DOHH2 (cell line): ENCODE data around the gene BAZ1A.

Source experiments
- H3F3A ChIP-seq: fragments of 200-600 bp; sonication (generic), shearing (Covaris generic); 2 replicates; pipeline ENCODE4 v1.6.0; 2016; ENCODE audit warnings: antibody characterized with exemption, mild to moderate bottlenecking; ENCODE audit not compliant: control insufficient read depth, insufficient read depth
- H3K27ac ChIP-seq: fragments of 200-600 bp; sonication (generic); 2 replicates; pipeline ENCODE4 v1.5.1; 2014; ENCODE audit warnings: low read depth, mild to moderate bottlenecking, low read length, moderate library complexity
- H3K27me3 ChIP-seq: fragments of 200-600 bp; sonication (generic); 2 replicates; pipeline ENCODE4 v1.6.1; 2014; ENCODE audit warnings: mild to moderate bottlenecking, low read length, mixed read lengths; ENCODE audit not compliant: control insufficient read depth
- H3K36me3 ChIP-seq: fragments of 200-600 bp; sonication (generic); 2 replicates; pipeline ENCODE4 v1.6.1; 2014; ENCODE audit warnings: mild to moderate bottlenecking, low read length, moderate library complexity, mixed read lengths; ENCODE audit not compliant: control insufficient read depth
- H3K4me1 ChIP-seq: fragments of 200-600 bp; sonication (generic); 2 replicates; pipeline ENCODE4 v1.6.1; 2014; ENCODE audit warnings: mild to moderate bottlenecking, low read length, mixed read lengths; ENCODE audit not compliant: control insufficient read depth
- H3K4me2 ChIP-seq: fragments of 200-600 bp; sonication (generic); 2 replicates; pipeline ENCODE4 v1.6.0; 2014; ENCODE audit warnings: mild to moderate bottlenecking, low read length, moderate library complexity
- H3K4me3 ChIP-seq: fragments of 200-600 bp; sonication (generic); 2 replicates; pipeline ENCODE4 v1.5.1; 2014; ENCODE audit warnings: mild to moderate bottlenecking, low read length, mixed read lengths
- H3K79me2 ChIP-seq: fragments of 200-600 bp; sonication (generic); 2 replicates; pipeline ENCODE4 v1.6.1; 2014; ENCODE audit warnings: mild to moderate bottlenecking, low read length, mixed read lengths; ENCODE audit not compliant: control insufficient read depth
- H3K9me2 ChIP-seq: fragments of 200-600 bp; sonication (generic); replicated peaks from 2 replicates; pipeline ENCODE4 v1.6.1; 2014; ENCODE audit warnings: mild to moderate bottlenecking, low read length, mixed read lengths; ENCODE audit not compliant: control insufficient read depth
- H3K9me3 ChIP-seq: fragments of 200-600 bp; sonication (generic); 2 replicates; pipeline ENCODE4 v1.6.1; 2014; ENCODE audit warnings: antibody characterized with exemption, low read length, mixed read lengths; ENCODE audit not compliant: control insufficient read depth, insufficient read depth
- H4K20me1 ChIP-seq: fragments of 200-600 bp; sonication (generic); 2 replicates; pipeline ENCODE4 v1.6.0; 2014; ENCODE audit warnings: low read depth, mild to moderate bottlenecking, antibody characterized with exemption, low read length, moderate library complexity; ENCODE audit not compliant: control insufficient read depth, insufficient read depth
- EZH2phosphoT487 ChIP-seq: fragments of 200-600 bp; sonication (generic); IDR thresholded peaks from 2 replicates; pipeline ENCODE4 v1.6.1; 2017; ENCODE audit warnings: borderline replicate concordance, mild to moderate bottlenecking, antibody characterized with exemption, low read length, moderate library complexity, mixed read lengths
- TF ChIP-seq, protein P1 (sequence below): fragments of 200-600 bp; sonication (generic); IDR thresholded peaks from one replicate; pipeline ENCODE4 v1.5.1; 2014; ENCODE audit warnings: antibody characterized with exemption, mild to moderate bottlenecking, low read depth, low read length; ENCODE audit not compliant: poor library complexity, severe bottlenecking

Gene BAZ1A

GRCh38 chr14:34780646-34781045, 94.5 kb downstream of the BAZ1A start:
- no peaks in the 10 kb centered on the region for H3K9me2 ChIP-seq
- H3F3A ChIP-seq: peaks cover 14% of the 10 kb centered on the region
- H3K79me2 ChIP-seq: no peaks in the 10 kb centered on the region
- no peaks in the 10 kb centered on the region for H3K9me3 ChIP-seq
- no peak overlapping the region for H3K27ac ChIP-seq
- no peak overlapping the region for H3K4me3 ChIP-seq
- TF ChIP-seq, protein P1, sequence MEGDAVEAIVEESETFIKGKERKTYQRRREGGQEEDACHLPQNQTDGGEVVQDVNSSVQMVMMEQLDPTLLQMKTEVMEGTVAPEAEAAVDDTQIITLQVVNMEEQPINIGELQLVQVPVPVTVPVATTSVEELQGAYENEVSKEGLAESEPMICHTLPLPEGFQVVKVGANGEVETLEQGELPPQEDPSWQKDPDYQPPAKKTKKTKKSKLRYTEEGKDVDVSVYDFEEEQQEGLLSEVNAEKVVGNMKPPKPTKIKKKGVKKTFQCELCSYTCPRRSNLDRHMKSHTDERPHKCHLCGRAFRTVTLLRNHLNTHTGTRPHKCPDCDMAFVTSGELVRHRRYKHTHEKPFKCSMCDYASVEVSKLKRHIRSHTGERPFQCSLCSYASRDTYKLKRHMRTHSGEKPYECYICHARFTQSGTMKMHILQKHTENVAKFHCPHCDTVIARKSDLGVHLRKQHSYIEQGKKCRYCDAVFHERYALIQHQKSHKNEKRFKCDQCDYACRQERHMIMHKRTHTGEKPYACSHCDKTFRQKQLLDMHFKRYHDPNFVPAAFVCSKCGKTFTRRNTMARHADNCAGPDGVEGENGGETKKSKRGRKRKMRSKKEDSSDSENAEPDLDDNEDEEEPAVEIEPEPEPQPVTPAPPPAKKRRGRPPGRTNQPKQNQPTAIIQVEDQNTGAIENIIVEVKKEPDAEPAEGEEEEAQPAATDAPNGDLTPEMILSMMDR: no peak
- no peak for TF ChIP-seq EZH2phosphoT487
- peaks cover 93% of the 10 kb centered on the region for H3K36me3 ChIP-seq
- no peaks in the 10 kb centered on the region for H3K27me3 ChIP-seq
- no peaks in the 10 kb centered on the region; the same call in 1 of the 2 replicates for H4K20me1 ChIP-seq
- no peak overlapping the region for H3K4me2 ChIP-seq
- H3K4me1 ChIP-seq: peaks cover 17% of the 10 kb centered on the region

DNA sequence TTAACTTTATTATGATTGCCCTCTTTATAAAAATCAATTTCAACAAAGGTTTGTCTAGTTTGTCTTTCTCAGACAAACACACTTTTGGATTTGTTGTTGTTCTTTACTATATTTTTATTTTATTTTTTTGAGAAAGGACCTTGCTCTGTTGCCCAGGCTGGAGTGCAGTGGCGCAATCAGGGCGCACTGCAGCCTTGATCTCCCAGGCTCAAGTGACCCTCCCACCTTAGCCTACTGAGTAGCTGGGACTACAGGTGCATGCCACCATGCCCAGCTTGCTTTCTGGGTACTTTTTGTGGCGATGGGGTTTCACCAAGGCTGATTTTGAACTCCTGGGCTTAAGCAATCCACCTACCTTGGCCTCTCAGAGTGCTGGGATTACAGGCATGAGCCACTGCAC, 96.4 kb downstream of the BAZ1A start:
- Histone ChIP-seq H3K9me2 (no peaks in the 10 kb centered on the region), H3K4me2 (no peak overlapping the region), H3K4me1 (peaks cover 8% of the 10 kb centered on the region), H3K79me2 (0 out of 2 replicates have a peak, but pooled peaks cover 3% of the 10 kb centered on the region), H3K36me3 (peaks cover 92% of the 10 kb centered on the region), H3F3A (peaks cover 14% of the 10 kb centered on the region; the same call in 1 of the 2 replicates), H3K9me3 (no peaks in the 10 kb centered on the region), H3K4me3 (no peak overlapping the region), H3K27ac (no peak overlapping the region), H3K27me3 (no peaks in the 10 kb centered on the region), H4K20me1 (no peaks in the 10 kb centered on the region; the same call in 1 of the 2 replicates)
- no peak for TF ChIP-seq EZH2phosphoT487
- TF ChIP-seq, protein P1: no peak

DNA sequence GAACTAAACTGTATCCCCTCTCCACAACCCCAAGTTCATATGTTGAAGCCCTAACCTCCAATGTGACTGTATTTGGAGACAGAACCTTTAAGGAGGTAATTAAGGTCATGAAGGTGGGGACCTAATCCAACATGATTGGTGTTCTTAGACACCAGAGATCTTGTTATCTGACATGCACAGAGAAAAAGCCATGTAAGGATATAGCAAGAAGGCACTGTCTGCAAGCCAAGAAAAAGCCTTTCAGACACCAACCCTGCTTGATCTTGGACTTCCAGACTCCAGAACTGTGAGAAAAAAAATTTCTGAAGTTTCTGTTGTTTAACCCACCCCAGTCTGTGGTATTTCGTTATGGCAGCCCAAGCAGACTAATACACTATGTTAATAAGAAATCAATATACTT, 98.5 kb downstream of the BAZ1A start:
- Histone ChIP-seq H3K4me1 (peaks cover 3% of the 10 kb centered on the region), H3K79me2 (0 out of 2 replicates have a peak, but pooled peaks cover 3% of the 10 kb centered on the region), H3F3A (peaks cover 7% of the 10 kb centered on the region; the same call in 1 of the 2 replicates), H4K20me1 (no peaks in the 10 kb centered on the region), H3K9me2 (no peaks in the 10 kb centered on the region), H3K27ac (no peak overlapping the region), H3K4me2 (no peak overlapping the region), H3K36me3 (peaks cover 87% of the 10 kb centered on the region), H3K4me3 (no peak overlapping the region), H3K9me3 (no peaks in the 10 kb centered on the region), H3K27me3 (no peaks in the 10 kb centered on the region)
- TF ChIP-seq, protein P1: no peak
- TF ChIP-seq EZH2phosphoT487: no peak
